HG02610 (cell line): ENCODE measurements around the gene JHY.

Experiments used
- ATAC-seq: cut with Tn5 transposase; IDR thresholded peaks from one replicate; pipeline ENCODE4 v1.9.1; 2021; ENCODE audit warnings: mild to moderate bottlenecking, moderate library complexity; ENCODE audit not compliant: unreplicated experiment

Gene JHY

DNA sequence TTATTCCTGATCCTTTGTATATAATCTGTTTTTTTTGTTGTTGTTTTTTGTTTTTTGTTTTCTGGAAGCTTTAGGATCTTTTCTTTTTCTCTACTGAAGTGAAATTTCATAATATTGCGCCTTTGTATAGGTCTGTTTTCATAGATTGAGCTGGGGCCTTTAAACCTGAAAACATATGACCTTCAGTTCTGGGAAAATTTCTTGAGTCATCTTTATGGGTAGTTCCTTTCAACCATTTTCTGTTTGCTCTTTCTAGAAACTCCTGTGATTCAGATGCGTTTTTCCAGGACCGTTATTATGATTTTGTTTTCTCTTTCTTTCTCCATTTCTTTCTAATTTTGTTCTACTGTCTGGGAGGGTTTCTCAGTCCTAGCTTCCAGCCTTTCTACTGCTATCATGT, 55.4 kb downstream of the JHY start:
- no peak for ATAC-seq

DNA sequence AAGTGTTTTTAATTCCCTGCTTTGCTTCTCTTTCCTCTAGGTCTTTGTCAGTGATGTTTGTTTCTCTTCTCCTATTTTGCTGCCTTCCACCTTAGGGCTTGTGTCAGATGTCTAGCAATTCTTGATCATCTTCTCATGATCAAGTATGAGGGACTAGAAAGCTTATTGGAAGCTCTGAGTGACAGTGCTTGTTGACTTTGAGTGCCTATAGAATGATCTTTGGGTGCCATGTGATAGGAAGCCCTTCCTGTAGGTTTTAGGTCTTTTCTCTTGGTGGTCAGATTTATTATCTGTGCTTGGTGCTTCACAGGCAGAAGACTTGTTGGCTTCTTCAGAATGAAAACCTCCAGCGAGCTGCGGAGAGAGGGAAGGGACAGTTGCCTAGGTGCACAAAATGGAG, 56.0 kb downstream of the JHY start:
- ATAC-seq, result no peak

- ATAC-seq, result no peak
These were observed 68.7 kb downstream of the JHY start for GRCh38 chr11:122951211-122951610.

DNA sequence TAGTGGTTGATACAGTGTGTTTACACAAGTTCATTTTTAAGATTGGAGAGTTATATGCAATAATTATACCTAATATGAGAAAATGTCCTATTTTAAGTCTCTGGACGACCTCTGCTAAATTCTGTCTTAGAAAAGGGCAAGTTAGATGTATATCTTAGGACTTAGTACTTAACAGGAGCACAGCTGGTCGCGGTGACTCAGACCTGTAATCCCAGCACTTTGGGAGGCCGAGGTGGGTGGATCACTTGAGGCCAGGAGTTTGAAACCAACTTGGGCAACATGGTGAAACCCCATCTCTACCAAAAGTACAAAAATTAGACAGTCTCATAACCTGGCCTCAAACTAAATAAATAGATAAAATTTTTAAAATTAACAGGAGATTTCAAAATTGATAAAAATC, 71.9 kb downstream of the JHY start:
- ATAC-seq, result no peak

DNA sequence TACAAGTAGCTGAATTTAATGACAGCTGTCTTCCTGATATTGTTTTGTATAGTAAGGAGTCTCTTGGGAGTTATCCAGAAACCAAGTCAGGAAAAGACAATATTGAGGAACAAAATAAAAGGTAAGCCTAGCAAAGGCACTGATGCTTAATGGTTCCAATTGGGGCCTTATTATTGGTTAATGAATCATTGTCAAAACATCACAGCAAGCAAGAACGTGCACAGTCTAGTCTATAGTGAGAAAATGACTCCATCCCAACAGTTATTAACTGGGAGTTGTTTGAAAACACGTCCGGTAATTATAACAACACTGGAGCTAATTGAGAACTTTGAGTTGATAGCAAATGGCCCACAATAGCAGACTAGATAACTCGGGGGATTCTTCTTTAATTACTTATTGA, 81.4 kb downstream of the JHY start:
- no peak for ATAC-seq

- ATAC-seq, result no peak
These were observed 93.6 kb downstream of the JHY start for GRCh38 chr11:122976061-122976733.

DNA sequence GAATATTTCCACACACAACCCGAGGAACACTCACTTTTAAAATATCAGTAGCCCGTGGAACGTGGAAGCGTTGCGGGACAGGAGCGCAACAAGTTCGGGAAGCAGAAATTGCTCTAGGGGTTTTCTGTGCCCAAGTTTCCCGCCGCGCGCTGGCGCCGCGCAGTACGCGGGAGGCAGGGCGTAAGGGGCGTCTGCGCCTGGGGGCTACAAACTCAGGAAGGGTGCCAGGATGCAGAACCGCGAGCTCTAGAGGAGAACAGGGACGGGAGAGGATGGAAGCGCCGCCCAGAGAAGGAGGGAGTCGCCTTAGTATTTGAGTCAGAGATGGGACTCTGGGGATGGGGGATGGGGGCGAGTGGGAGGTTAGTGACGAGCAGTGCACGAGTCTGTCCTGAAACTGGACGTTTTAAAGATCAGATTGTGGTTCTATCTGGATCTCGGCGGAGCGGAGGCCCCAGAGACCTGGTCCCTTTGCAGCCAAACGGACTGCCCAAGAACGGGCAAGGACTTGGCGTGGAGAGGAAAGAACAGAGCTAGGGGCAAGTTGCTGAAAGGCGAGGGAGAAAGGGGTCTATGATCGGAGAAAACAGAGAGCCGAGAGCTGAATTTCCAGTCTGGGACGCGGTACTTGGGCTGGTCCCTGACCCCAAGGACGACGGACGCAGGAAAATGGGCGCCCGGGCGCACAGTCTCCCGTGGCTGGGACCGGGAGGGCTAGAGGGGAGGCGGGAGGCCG, 94.3 kb downstream of the JHY start:
- no peak for ATAC-seq

DNA sequence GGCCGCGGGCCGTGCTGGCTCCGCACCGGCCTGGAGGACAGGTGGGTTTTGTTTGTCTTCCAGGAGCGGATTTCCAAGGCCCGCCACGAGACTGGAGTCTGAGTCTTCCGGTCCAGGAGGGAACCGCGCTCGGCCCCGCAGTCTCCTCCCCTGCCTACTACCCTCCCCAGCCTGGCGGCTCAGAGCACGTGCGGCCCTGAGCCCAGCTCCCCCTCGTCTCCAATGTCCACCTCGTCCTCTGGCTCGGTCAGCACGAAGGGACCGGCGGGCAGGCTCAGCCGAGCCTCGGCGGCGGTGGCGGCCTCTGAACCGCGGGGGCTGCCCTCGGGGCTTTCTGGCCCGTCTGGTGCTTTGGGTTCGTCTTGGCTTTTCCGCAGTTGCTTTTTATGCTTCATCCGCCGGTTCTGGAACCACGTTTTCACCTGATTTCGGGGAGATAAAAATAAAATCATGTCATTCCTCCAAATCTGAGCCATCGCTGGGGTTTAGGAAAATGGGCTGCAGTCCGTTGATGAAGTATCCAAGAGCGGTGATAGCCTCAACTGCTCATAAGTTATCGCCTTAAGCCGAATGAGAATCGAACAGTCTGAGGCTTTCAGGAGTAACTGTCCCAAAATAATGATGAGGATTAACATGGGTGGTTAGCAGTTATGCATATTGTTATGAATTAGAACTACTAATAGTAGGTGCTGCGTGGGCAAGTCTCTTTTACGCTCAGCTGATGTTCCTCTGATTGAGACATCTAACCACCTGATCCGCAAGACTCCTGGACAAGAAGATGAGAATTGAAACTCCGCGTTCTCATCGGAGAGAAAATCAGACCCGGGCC, 95.1 kb downstream of the JHY start:
- ATAC-seq, result no peak

DNA sequence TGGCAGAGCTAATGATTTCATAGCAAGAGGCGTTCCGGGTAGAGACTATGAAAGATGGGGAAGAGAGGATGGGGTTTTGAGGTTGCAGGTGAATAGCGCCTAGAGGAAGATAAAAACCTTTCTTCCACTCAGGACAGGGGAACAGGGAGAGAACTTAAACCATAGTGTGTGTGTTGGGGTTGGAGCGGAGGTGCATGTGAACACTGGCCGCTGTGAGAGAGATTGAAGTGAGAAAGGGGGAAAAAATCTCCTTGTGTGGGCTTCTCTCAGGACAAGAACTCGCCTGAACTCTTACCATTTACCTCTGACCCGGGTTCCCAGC, 95.7 kb downstream of the JHY start:
- ATAC-seq, result no peak

DNA sequence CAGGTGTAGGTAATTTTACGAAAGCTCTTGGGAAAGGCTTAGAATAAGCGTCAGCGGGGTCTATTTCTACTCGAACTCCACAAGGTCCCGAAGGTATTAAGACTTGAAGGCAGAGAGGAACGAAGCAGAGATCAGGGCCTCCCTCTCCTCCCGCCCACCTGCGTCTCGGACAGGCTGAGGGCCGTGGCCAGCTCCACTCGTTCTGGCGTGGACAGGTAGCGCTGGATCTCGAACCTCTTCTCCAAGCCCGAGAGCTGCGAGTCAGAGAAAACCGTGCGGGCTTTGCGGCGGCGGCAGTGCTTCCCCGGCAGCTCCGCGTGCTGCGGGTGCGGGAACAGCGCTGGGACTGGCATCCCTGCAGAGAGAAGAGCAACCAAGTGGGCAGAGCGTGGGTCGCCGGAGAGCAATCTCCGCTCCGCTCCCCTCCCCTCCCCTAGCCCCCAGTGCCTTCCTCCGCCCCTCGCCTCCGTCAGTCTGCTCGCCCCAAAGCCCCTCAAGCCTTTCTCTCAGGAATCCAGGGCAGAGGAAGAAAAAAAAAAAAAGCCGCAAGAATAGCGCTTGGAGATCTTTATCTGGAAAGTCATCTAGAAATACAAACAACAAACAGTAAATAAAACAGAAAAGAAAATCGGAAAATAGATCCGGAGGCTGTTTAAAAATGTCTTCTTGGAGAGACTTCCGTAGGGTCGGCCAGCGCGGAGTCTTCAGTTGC, 96.7 kb downstream of the JHY start:
- no peak for ATAC-seq

- ATAC-seq, result no peak
These were observed 97.4 kb downstream of the JHY start for GRCh38 chr11:122979815-122980595.

- no peak for ATAC-seq
These were observed 99.1 kb downstream of the JHY start, which contains the start of gene BSX for GRCh38 chr11:122981388-122982264. TSS of gene BSX (minus strand) at chr11:122981834. CDS start at chr11:122981671, 163 bp downstream.

GRCh38 chr11:122983438-122984185, 101.1 kb downstream of the JHY start:
- no peak for ATAC-seq

DNA sequence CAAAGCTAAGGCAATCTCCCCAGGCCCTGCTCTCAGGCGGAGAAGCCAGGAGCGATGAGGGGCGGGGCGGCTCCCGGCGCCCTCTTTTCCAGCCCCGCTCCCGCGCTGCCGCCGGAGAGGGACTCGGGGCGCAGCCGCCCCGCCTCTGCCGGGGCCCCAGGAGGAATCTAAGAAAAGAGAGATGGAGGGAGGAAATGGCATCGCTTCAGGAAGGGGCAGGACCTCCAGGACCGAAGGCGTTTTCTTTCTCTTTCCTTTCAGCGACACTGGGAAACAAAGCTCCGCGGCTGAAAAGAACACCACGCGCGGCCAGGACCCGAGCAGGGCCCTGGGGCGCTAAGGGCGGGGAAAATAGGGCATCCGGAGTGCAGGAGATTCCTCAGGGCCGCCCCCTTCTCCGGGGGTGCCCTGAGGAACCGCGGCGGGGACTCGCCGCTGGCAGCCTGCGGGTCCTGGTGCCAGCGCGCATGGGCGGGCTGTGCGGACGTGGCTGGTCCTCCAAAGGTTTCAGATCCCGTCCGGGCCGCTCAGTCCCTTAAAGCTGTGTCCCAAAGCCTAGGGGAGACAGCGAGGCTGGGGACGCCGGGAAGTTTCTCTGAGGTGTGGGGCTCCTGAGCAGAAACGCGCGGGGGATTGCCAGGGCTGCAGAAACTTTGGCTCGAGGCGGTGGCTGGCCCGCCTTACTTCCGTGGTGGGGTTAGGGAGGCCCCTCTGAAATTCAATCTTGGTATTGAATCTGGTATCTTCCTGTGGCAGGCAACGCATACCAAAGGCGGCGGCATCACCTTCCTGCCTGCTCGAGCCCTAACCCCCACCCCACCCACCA, 101.8 kb downstream of the JHY start:
- ATAC-seq, result no peak

GRCh38 chr11:122995526-122995925, 113.0 kb downstream of the JHY start:
- ATAC-seq, result no peak

DNA sequence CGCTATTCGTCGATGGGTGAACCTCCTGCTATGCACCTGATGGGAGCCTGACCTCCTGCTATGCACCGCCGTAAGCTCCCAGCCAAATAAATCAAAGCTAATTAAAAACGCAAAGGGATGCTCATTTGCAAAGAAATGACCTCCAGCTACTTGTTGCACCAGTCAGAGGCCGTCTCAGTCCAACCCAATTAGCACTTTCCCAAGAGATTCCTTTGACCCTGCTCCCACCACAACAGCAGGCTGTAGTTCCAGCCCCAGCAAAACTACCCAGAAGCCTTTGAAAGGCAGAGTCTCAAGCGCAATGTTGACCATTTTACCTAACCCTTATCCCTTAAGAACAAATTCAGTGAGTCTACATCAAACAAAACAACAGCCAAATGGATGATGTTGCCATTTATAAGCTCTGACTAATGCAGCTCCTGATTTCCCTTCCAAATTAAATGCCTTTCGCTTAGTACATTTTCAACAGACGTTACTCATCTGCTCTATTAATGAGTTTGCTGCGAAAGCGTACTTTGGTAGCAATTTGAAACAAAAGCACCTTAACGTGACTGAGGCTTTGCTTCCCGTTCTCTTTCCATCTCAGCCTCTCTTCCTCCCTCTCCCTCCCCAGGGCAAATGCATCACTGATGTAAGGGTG, 116.3 kb downstream of the JHY start:
- no peak for ATAC-seq

- ATAC-seq, result no peak
These were observed 118.2 kb downstream of the JHY start for GRCh38 chr11:123000721-123001120.
